DMS153 treated with DMSO at 0.1 percent for 48 hours (cell line): ENCODE measurements around the gene SMC1B.
"Not testable (repeated sequence)": the region's sequence is repeated elsewhere in the genome, so short reads cannot be mapped to it uniquely, and the experiment has no call there.

Experiments
- DNase-seq: peaks from one replicate; lab custom pipeline; 2025; ENCODE audit not compliant: unreplicated experiment; lab: John Stamatoyannopoulos, UW

The SMC1B gene

DNA sequence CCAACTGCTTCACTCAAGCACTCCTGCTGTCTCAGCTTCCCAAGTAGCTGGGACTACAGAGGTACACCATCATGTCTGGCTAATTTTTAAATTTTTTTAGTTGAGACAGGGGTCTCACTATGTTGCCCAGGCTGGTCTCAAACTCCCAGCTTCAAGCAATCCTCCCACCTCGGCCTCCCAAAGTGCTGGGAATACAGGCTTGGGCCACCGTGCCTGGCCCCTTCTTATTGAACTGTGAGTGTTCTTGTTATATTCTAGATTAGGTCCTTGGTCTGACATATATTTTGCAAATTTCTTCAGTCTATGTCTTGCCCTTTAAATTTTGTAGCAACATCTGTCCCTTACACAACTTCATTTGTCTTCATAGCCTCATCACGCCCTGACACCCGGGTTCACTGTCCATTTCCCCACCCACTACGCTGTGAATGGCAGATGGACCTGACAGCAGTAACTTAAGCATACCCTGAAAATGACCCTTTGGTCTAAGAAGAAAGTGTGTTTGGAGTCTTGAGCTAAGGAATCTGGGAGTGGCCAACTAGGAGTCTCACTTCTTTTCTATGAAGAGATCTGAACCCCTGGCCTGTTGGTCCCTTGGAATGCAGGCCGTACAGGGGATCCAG lies 107.8 kb downstream of the SMC1B start:
- DNase-seq: no peak

DNA sequence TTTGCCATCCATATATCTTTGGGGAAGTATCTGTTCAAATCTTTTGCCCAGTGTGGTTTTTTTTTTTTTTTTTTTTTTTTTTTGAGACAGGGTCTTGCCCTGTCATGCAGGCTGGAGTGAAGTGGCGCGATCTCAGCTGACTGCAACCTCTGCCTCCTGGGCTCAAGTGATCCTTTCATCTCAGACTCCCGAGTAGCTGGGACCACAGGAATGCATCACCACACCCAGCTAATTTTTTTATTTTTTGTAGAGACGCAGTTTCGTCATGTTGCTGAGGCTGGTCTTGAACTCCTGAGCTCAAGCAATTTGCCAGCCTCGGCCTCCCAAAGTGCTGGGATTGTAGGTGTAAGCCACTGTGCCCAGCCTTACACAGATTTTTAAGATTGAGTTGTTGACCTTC lies 108.4 kb downstream of the SMC1B start:
- no peak for DNase-seq

DNA sequence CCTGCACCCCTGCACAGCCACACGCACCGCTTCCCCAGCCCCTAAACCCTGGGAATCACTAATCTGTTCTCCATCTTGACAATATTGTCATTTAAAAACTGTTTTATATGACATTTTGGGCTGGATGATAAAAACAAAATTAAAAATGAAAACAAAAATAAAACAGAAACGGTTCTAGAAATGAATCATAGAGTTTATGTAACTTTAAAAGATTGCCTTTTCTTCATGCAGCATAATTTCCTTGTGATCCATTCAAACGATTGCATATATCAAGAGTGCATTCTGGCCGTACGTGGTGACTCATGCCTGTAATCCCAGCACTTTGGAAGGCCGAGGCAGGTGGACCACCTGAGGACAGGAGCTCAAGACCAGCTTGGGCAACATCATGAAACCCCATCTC lies 110.2 kb downstream of the SMC1B start:
- DNase-seq: no peak

DNA sequence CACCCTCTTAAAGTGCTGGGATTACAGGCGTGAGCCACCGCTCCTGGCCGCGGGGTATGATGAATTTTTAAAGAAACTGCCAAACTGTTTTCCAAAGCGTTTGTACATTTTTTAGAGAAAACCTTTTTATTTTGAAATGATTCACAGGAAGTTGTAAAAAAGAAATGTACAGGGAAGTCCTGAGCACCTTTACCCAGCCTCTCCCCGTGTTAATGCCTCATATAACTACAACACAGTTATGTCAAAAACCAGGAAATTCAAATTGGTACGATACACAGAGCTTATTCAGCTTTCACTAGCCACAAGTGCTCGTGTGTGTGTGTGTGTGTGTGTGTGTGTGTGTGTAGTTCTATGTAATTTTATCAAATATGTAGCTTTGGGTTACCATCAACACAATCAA lies 110.6 kb downstream of the SMC1B start:
- DNase-seq: no peak

DNA sequence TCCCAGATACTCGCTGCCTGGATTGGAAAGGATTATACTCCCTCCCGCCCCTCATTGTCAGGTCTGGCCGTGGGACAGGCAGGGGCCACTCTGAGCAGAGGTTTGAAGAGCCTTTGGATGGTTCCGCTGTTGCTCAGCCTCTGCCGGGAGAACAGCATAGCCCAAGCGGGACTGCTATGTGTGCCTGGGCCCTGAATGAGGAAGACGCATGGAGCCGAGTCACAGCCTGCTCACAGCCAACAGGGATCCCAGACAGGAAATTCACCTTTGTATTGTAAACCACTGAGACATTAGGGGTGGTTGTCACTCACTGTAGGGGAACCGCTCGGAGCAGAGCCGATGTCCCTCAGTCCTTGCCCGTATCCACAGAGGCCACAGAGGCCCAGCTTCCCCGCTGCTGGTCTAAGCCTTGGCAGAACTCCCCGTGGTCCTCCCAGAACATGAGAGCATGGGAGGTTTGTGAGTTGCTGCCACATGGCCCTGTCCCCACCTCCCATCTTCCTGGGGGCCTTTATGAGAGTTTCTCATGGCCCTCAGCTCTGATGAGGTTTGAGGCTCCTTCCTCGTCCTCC lies 114.4 kb downstream of the SMC1B start:
- no peak for DNase-seq

DNA sequence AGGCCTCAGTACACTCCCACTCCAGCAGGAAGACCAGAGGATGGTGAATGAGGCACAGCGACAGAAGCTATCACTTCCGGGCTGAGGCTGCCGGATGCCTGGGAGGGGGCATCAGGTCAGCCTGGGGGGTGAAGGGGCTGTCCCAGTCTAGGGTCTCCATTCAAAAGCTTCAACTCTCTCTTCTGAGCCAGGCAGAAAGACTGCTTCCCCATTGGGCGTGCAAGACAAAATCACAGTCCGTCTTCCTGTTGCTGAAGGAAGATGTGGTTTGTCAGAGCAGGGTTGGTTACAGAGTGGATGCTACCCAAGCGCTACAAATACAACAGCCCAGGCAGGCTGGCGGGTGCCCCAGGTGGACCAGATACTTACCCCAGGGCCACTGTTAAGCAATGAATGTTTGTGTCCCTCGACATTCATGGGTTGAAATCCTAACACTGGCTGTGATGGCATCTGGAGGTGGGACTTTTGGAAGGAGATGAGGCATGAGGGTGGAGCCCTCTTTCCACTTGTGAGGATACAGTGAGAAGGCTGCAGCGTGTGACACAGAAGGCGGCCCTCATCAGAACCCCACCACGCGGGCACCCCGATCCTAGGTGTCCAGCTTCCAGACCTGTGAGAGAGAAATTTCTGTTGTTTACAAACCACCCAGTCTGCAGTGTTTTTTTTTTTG lies 116.6 kb downstream of the SMC1B start:
- no peak for DNase-seq

DNA sequence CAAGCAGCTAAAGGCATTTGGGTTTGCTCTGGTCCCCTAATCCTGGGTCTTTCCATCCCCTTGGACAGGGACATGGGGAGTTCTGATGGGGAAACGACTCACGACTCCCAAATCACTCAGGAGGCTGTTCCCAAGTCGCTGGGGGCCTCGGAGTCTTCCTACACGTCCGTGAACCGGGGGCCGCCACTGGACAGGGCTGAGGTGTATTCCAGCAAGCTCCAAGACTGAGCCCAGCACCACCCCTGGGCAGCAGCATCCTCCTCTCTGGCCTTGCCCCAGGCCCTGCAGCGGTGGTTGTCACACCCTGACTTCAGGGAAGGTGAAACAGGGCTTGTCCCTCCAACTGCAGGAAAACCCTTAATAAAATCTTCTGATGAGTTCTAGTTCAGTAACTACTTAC lies 117.9 kb downstream of the SMC1B start:
- DNase-seq: no peak

DNA sequence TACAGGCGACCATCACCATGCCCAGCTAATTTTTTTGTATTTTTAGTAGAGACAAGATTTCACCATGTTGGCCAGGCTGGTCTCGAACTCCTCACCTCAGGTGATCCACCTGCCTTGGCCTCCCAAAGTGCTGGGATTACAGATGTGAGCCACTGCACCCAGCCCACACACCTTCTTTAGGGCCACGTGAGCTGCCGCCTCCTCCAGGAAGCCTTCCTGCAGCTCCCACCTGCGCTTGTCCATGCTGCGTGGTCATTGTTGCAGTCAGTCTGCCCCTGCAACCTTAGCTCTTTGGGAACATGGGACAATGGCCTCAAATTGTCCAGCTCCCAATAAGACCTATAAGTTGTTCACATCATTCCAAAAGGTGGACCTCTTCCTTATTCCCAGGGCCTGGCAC lies 118.4 kb downstream of the SMC1B start:
- not testable (repeated sequence) for DNase-seq
